GM19438 (cell line): Measurements from ENCODE around the gene PDK3.

ENCODE experiments used
- ATAC-seq: cut with Tn5 transposase; IDR thresholded peaks from one replicate; pipeline ENCODE4 v1.9.1; 2021; ENCODE audit warnings: low read depth; ENCODE audit not compliant: unreplicated experiment

Gene PDK3

GRCh38 chrX:24480400-24480865, 15.3 kb downstream of the PDK3 start:
- peak; percentile 46 for ATAC-seq

DNA sequence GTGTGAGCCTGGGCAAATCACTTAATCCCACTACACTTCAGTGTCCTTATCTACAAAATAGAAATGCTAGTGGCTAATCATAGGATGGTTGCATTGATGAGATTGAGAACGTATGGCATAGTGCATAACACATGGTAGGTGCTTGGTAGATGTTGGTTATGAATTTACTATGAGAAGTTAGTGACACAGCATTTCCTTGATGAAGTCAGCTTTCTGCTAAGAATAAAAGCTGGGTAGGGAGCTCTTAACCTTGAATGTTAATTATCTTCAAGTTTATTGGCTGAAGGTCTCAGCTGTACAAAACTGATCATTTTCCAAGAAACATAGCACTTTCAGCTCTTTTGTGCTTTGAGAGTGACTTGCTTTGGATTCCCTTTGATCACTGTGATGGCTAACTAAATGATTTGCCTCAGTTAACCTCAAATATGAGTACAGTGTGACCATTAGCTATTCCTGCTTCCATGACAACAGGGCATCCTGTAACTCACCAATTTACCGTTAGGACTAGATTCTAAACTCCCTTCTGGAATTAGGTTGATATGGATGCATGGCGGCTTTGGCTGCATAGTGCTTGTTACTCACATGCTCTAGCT, 17.8 kb downstream of the PDK3 start:
- no peak for ATAC-seq

- ATAC-seq = no peak
Observed at GRCh38 chrX:24483596-24483995, 18.5 kb downstream of the PDK3 start.

DNA sequence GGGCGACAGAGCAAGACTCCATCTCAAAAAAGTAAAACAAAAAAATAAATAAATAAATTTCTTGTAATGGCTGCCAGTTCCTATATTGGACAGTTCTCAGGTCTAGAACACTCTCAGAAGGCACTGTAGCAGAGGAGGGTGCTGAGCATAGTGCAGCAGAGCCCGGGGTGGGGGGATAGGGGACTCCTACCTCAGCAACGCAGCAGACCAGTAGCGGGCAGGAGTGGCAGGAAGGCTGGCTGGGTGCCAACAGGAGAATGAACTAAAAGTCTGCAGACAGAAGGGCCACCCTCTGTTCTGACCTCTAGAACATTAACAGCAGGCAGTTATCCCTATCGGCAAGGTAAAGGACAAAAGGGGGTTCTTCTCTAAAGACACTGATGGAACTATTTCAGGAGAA, 20.2 kb downstream of the PDK3 start:
- no peak for ATAC-seq

DNA sequence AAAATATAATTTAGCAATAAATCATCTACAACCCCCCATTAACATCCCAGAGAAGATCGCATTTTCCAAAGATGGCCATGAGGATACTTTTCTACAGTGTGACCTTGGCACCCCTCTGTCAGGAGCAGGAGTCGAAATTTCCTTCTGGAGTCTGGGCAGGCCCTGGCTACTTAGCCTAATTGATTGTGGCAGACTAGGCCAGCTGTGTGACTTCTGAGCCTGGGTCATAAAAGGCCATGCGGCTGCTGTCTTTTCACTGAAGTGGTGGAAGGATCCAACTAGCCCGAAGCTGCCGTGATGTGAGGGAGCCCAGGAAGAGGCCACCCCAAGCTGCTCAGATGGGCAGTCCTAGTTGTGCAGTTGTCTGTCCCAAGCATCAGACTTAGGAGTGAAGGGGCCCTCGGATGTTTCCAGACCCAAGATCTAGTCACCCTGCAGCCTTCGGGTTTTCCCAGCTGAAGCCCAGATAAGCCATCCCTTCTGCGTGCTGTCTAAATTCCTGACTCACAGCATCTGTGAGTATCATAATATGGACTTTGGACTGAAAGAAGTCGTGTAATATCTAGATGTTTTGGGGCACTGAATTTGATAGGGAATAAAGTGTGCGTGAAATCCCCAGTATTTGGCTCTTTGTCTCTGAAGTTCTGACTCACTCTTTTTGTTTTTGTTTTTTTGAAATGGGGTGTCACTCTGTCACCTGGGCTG, 21.0 kb downstream of the PDK3 start:
- ATAC-seq = no peak

- no peak for ATAC-seq
Observed at GRCh38 chrX:24487571-24487970, 22.5 kb downstream of the PDK3 start.

DNA sequence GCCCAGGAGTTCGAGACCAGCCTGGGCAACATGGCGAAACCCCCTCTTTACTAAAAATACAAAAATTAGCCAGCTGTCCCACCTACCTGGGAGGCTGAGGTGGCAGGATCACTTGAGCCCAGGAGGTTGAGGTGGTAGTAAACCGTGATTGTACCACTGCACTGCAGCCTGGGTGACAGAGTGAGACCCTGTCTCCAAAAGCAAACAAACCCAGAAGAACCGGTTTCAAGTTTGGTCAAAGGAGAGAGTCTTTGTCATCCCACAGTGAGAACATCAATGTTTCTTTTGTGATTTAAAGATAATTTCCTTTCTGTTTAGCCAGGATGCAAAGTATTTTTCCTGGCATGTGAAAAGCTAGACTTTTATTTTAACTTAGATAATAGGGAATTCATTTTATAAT, 26.7 kb downstream of the PDK3 start:
- no peak for ATAC-seq

DNA sequence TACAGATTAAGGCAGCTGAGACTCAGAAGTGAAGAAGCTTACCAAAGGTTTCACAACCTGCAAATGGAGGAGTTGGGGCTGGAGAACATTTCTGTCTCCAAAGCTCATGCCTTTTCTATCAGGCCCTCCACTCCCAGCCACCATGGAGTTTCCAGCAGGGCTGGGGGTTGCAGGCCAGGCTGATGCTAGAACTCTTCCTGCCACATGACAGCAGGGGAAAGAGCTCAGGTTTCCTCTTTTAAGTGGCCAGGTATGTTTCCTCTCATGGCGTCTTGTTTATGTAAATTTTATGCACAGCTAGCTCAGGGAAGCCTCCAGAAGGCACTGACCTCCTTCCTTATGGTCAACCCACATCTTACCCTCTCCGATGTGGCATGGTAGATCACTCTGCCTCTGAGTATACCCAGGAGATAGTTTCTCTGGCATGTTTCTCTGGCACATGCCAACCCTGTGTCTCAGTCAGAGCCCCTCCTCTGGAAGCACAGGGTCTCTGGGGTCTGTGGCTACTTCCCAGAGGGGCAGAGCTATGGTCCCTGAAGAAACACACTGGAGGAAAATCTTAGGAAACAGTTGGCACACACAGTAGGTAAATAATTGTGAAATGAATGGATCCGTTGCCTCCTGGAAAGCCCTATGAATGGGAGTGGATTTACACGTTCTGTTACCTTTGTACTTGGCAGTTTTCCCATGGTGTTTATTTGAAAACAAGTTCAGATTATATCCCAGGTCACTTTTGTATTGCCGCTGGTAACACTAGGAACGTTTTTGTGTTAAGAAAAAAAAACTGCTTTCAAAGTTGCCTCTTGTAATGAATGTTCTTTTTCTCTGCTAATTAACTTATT, 28.9 kb downstream of the PDK3 start:
- no peak for ATAC-seq

DNA sequence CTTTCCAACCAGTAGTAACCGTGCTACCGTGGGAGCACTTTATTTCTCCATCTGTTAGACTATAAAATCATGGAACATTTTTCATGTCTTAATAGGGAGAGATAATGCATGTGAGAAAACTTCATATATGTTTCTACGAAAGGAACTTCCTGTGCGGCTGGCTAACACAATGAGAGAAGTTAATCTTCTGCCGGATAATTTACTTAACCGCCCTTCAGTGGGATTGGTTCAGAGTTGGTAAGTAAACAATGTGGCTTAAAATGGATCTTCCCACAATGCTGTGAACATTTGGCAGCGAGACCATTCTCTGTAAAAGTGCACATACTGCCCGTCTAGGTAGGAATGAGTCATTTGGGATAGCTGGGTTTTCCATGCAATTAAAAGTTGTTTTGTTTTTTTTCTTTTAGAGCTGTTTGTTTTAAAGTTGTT, 29.6 kb downstream of the PDK3 start:
- ATAC-seq = no peak

DNA sequence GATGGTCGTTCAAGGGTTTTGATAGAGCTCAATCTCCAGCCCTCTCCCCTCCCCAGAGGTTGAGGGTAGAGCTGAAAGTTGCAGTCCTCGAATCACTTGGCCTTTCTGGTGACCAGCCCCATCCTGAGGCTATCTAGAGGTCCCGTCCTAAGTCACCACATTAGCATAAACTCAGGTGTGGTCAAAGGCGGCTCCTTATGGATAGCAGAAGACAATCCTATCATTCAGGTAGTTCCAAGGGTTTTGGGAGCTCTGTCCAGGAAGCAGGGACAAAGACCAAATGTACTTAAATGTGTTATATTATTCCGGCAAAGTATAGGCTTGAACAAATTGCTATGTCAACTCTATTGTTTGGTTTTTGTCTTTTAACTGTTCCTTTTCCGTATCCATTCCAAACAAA, 30.6 kb downstream of the PDK3 start:
- no peak for ATAC-seq

GRCh38 chrX:24498181-24498580, 33.1 kb downstream of the PDK3 start:
- no peak for ATAC-seq

- ATAC-seq = no peak
Observed at GRCh38 chrX:24498975-24499374, 33.9 kb downstream of the PDK3 start.

DNA sequence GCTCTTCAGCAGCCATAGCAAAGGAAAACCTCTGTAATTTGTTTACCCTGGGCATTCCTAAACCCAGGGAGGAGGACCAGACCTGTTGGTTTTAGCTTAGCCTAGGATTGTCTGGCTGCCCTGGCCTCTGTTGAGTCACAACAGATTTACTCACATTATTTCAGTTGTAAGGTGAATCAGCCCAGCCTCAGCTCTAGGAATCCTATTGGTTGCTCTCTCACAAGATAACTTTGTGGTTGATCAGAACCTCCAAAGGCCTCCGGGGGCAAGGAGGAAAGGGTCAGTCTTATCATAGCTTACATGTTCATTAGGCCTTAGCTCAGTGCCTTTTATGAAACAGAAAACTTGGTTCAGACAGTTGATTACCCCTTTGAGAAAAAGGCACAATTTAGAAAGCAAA, 41.0 kb downstream of the PDK3 start:
- ATAC-seq = no peak

GRCh38 chrX:24508375-24508774, 43.3 kb downstream of the PDK3 start:
- ATAC-seq = no peak

- peak; percentile 74 for ATAC-seq
Observed at GRCh38 chrX:24513416-24513815, 48.3 kb downstream of the PDK3 start.

DNA sequence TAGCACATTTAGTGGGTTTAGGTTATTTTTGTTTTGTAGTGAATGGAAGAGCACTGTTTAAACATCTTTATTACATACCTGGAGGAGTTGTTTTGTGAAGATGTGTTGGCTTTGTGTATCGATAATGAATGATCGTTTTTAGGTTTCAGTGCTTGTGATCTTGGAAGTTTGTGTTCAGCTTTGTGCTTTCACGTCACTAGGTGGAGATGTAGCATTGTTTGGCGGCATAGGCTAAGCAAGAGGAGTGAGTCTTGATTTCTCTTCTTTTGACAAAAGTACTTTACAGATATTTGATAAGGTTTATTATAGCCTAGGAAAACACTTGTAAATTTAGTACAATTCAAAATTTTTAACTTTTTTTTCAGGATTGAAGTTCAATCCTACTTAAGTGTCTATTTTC, 50.4 kb downstream of the PDK3 start:
- ATAC-seq = no peak

DNA sequence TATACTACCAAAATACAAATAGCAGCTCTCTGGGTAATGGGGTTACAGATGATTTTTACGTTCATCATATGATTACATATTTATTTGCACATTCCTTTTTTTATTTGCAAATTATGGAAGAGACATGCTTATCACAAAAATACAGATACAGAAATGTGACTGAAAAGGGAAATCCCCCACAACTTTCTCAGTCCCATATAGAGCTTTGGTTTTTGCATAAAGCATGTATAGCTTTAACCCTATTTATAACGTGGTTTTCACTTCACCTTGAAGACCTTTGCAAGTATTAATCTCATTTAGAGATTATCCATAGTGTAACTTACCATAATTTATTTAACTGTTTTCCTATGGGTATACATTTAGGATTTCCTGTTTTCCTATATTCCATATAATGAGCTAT, 55.4 kb downstream of the PDK3 start:
- no peak for ATAC-seq

- ATAC-seq = no peak
Observed at GRCh38 chrX:24525455-24525854, 60.4 kb downstream of the PDK3 start.

DNA sequence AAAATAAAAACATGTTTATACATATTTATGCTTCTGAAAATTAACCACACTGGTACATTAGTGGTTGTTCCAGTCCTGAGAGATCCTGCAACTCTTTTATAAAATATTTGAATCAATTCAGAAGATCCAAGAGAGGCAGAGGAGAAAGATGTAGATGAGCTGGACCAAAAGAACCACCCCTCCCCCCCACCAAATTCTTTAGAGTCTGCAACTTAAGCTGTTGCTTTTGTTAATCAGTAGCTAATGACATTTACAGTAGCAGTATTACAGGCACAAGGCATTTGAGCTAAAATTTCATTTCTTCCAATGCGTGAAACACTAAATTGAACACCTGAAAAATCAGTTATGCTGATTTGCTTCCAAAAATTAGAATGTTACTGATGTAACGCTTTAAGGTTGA, 61.5 kb downstream of the PDK3 start:
- ATAC-seq = no peak

DNA sequence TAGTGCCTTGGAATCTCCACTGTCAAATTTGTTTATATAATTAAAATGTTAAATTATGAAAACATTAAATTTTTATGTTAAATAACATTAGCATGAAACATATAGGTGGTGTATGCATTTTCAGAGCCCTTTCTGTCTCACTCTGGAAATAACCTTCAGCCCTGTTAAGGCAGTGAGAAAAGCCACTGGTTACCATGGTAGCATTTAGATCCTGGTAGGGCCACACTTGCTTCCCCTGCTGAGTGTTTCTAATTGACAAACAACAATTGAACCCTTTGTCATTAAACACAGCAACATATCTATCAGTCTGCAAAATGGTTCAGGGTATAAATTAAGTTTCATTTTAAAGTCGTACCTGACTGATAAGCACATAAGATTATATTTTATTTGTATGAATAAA, 63.5 kb downstream of the PDK3 start:
- ATAC-seq = no peak

DNA sequence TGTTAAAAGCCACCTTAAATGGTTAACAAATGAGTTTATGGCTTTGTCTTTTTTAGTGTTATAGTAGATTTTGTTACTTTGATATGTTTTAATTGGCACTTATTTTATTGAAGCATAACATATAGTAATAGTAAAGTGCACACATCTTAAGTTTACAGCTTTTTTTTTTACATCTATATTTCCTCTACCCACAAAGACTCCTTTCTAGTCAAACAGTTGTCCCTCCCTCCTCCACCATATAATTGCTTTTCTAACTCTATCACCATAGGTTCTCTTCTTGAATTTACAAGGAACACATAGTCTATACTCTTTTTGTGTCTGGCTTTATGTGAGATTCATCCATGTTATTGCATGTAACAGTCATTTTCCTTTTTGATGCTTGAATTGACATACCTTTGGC, 71.5 kb downstream of the PDK3 start:
- ATAC-seq = no peak

DNA sequence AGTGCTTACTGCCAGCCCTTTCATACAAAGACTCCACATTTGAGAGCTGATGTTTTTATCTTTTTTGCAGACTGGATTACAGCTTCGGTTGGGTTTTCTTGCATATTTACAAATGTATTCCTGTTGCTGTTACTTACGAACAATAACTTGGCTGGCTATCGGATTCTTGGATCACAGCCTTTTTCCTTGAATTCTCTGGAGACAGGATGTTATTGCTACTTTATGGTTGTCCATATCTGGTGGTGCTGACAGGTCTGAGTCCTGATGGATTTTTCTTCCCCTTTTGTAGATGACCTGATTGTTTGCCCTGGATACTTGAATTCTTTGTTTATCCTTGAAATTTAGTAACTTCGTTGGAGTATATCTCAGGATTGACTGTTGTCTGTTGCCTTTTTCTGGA, 77.7 kb downstream of the PDK3 start:
- ATAC-seq = no peak
